Natural killer cell (primary cell): Measurements from ENCODE around the gene PAX8. TPM values are rescaled to one million over a fixed set of nuclear protein-coding genes. Genes with fewer than 3 reads are reported as not detected.

ENCODE experiments used
- ATAC-seq, 3 donors: fragments of 150-1000 bp in 2 of 3; fragments of 200-7000 bp in 1 of 3; cut with Tn5 transposase; 1 replicate in 1 of 3; 2 replicates in 2 of 3; pipeline ENCODE4 v1.10.0; 2021; ENCODE audit warnings: mild to moderate bottlenecking in 2 of 3, moderate library complexity in 2 of 3
- DNase-seq, 2 donors: peaks; one replicate each; pipeline versions ENCODE4 v3.0.0 to v3.0.0-alpha.2; 2013 to 2021; ENCODE audit warnings: mixed read lengths in 1 of 2
- H3K27ac ChIP-seq: one replicate; pipeline ENCODE4 v1.5.1; 2013; ENCODE audit warnings: mild to moderate bottlenecking, low read length
- H3K27me3 ChIP-seq: one replicate; pipeline ENCODE4 v1.6.1; 2013; ENCODE audit warnings: low read length; ENCODE audit not compliant: control insufficient read depth, insufficient read depth
- H3K36me3 ChIP-seq: one replicate; pipeline ENCODE4 v1.6.1; 2013; ENCODE audit warnings: low read length; ENCODE audit not compliant: control insufficient read depth, insufficient read depth
- H3K4me1 ChIP-seq: one replicate; pipeline ENCODE4 v1.6.1; 2013; ENCODE audit warnings: low read length; ENCODE audit not compliant: control insufficient read depth, insufficient read depth
- H3K4me3 ChIP-seq: one replicate; pipeline ENCODE4 v1.5.1; 2013; ENCODE audit warnings: low read length
- H3K9me3 ChIP-seq: one replicate; pipeline ENCODE4 v1.6.1; 2013; ENCODE audit warnings: low read length; ENCODE audit not compliant: control insufficient read depth, insufficient read depth
- H3K27ac Mint-ChIP-seq, 2 donors: one replicate each; pipeline ENCODE4 v1.8.0; 2022; ENCODE audit warnings: mild to moderate bottlenecking in 2 of 2, mixed read lengths in 2 of 2, moderate library complexity in 1 of 2
- H3K27me3 Mint-ChIP-seq, 2 donors: one replicate each; pipeline ENCODE4 v1.8.0; 2022; ENCODE audit warnings: low read depth in 2 of 2, mixed read lengths in 2 of 2
- H3K36me3 Mint-ChIP-seq: one replicate; pipeline ENCODE4 v1.8.0; 2022; ENCODE audit warnings: mixed read lengths
- H3K4me1 Mint-ChIP-seq, 2 donors: one replicate each; pipeline ENCODE4 v1.8.0; 2022; ENCODE audit warnings: mixed read lengths in 2 of 2
- H3K4me3 Mint-ChIP-seq: one replicate; pipeline ENCODE4 v1.8.0; 2022; ENCODE audit warnings: mild to moderate bottlenecking, moderate library complexity, mixed read lengths
- H3K9me3 Mint-ChIP-seq, 2 donors: one replicate each; pipeline ENCODE4 v1.8.0; 2022; ENCODE audit warnings: mixed read lengths in 2 of 2
- WGBS: methylation state at CpG from one replicate; pipeline ENCODE4 v1.1.7; 2013; ENCODE audit warnings: missing lambda C conversion rate; ENCODE audit not compliant: insufficient coverage; 5-methylcytosine and 5-hydroxymethylcytosine counted together
- intact Hi-C: fragments of 100-400 bp; cut with micrococcal nuclease; formaldehyde crosslinking; loops from one replicate; pipeline ENCODE4 v1.14.2; 2022
- total RNA-seq, 4 donors: library from RNA; stranded (reverse); fragments of 120-200 nt in 1 of 4; gene quantifications; one replicate each; pipeline versions ENCODE4 v1.2.3 to v1.2.4, GENCODE V29; 2013 to 2022
- TF ChIP-seq, protein P1 (sequence below): fragments of 200-600 bp; IDR thresholded peaks from one replicate; pipeline ENCODE4 v1.8.0; 2022; ENCODE audit warnings: antibody characterized with exemption

Gene PAX8
- total RNA-seq, 3 donors from 2014 or later (not counting 1 experiment from before 2014, with no cell fraction given): 0.57 to 1.2 (median 0.65) TPM

DNA sequence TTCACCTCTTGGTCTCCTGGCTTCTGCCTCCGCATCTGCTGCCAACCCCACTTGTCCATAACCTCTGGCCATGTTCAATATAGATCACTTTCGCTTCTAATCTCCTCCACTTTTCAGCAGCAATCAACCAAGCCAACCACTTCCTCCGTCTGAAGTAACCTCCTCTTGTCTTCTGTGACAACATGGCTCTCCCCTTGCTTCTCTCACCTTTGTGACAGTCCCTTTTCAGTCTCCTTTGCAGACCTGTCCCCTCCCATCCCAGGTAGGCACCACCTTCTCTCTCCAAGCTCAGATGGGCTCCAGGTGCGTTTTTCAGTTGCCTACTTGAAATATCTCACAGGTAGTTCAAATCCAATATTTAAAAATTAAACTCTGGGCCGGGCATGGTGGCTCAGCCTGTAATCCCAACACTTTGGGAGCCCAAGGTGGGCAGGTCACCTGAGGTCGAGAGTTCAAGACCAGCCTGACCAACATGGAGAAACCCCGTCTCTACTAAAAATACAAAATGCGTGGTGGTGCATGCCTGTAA is 109.7 kb downstream of the PAX8 start:
- peak overlapping the region; percentile 76 for H3K4me3 Mint-ChIP-seq
- Histone ChIP-seq H3K27me3 (no peaks in the 10 kb centered on the region), H3K4me3 (no peak overlapping the region), H3K36me3 (no peaks in the 10 kb centered on the region), H3K27ac (peak overlapping the region; percentile 40), H3K9me3 (no peaks in the 10 kb centered on the region), H3K4me1 (peaks cover 61% of the 10 kb centered on the region)
- ATAC-seq (peak; percentile 48 to 63 (median 61)), DNase-seq (peak in 1 of 2 donors; percentile 78)
- no peaks in the 10 kb centered on the region for H3K9me3 Mint-ChIP-seq
- peaks cover 57 to 61% of the 10 kb centered on the region in 2 donors for H3K4me1 Mint-ChIP-seq
- TF ChIP-seq, protein P1, sequence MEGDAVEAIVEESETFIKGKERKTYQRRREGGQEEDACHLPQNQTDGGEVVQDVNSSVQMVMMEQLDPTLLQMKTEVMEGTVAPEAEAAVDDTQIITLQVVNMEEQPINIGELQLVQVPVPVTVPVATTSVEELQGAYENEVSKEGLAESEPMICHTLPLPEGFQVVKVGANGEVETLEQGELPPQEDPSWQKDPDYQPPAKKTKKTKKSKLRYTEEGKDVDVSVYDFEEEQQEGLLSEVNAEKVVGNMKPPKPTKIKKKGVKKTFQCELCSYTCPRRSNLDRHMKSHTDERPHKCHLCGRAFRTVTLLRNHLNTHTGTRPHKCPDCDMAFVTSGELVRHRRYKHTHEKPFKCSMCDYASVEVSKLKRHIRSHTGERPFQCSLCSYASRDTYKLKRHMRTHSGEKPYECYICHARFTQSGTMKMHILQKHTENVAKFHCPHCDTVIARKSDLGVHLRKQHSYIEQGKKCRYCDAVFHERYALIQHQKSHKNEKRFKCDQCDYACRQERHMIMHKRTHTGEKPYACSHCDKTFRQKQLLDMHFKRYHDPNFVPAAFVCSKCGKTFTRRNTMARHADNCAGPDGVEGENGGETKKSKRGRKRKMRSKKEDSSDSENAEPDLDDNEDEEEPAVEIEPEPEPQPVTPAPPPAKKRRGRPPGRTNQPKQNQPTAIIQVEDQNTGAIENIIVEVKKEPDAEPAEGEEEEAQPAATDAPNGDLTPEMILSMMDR: no peak
- WGBS: 63% methylated on average over 8 of the region's 8 CpGs
- intact Hi-C loops: no loop called here
- no peaks in the 10 kb centered on the region for H3K36me3 Mint-ChIP-seq
- peak overlapping the region; percentile 50 to 73 for H3K27ac Mint-ChIP-seq
- no peaks in the 10 kb centered on the region for H3K27me3 Mint-ChIP-seq

DNA sequence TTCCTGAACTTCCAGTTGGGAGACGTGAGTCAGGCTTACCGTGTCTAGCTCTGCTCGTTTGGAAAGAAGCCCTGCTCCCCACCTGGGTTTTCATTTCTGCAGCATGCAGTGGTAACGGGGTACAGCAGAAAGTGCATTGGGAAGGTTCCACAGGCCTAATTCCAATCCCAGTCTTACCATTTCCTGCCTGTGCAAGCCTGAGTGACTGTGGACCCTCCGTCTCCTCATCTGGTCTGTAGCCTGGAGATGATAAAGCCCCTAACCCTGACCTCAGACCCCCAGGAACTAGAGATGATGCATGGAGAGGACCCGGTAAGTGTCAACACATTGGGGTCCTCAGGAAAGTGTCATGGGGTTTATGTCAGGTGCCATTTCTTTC is 110.8 kb downstream of the PAX8 start:
- H3K36me3 Mint-ChIP-seq: no peaks in the 10 kb centered on the region
- H3K27ac Mint-ChIP-seq: peak overlapping the region in 1 of 2 donors; percentile 73
- DNase-seq (no peak), ATAC-seq (no peak)
- TF ChIP-seq, protein P1: no peak
- no peak overlapping the region for H3K4me3 Mint-ChIP-seq
- no peaks in the 10 kb centered on the region for H3K27me3 Mint-ChIP-seq
- 94% methylated on average over 6 of the region's 6 CpGs for WGBS
- H3K27ac ChIP-seq: no peak overlapping the region
- no peak overlapping the region for H3K4me3 ChIP-seq
- no peaks in the 10 kb centered on the region for H3K9me3 ChIP-seq
- H3K4me1 ChIP-seq: peaks cover 50% of the 10 kb centered on the region
- H3K27me3 ChIP-seq: no peaks in the 10 kb centered on the region
- H3K9me3 Mint-ChIP-seq: no peaks in the 10 kb centered on the region
- H3K36me3 ChIP-seq: no peaks in the 10 kb centered on the region
- H3K4me1 Mint-ChIP-seq: peaks cover 46 to 50% of the 10 kb centered on the region in 2 donors
- intact Hi-C loops: no loop called here

DNA sequence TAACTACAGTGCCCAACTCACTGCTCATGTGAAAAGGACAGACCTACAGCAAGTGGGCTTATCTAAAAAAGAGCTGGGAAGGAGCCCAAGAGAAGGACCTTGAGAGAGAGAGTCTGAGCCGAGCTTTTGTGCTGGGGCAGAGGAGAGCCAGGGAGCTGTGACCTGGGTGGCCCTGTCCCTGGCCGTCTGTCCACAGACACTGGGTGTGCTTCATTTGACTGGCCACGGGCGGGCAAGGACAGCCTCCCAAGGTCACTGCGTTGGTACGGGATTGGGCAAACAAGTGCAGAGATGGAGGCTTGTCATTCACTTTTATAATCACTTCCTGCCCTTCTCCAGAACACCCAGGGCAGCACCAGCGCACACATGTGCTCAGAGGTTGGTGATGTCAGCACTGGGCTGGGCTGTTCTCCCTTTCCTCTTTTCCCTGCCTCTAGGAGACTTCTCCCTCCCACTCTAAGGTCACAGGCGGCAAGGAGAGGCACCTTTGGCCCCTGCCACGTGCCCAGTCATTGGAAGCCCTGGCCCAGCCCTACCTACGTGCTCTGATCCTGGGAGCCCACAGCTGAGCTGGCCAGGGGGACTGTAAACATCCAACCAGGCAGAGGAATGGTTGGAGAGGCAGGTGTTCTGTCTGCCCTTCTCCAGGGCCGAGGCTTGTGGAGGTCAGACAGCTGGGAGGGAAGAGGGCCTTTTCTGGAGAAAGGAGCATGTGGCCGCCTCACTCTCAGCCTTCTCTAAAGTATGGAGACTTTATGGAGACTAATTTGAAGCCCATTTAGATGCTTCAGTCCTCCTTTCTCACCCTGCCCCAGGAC is 111.4 kb downstream of the PAX8 start:
- Histone ChIP-seq H3K27me3 (no peaks in the 10 kb centered on the region), H3K27ac (no peak overlapping the region), H3K36me3 (no peaks in the 10 kb centered on the region), H3K4me3 (no peak overlapping the region), H3K4me1 (peaks cover 43% of the 10 kb centered on the region), H3K9me3 (no peaks in the 10 kb centered on the region)
- 87% methylated on average over 12 of the region's 12 CpGs for WGBS
- Mint-ChIP-seq H3K27me3 (no peaks in the 10 kb centered on the region), H3K27ac (no peak overlapping the region), H3K4me3 (peak overlapping the region; percentile 14), H3K36me3 (no peaks in the 10 kb centered on the region), H3K9me3 (no peaks in the 10 kb centered on the region), H3K4me1 (peaks cover 40 to 48% of the 10 kb centered on the region in 2 donors)
- no peak for ATAC-seq
- intact Hi-C loops: no loop called here
- TF ChIP-seq, protein P1: no peak
- peak in 1 of 2 donors; percentile 68 for DNase-seq
